Lower lobe of right lung (tissue), 2 donors: ENCODE measurements around the gene GNL2. TPM values are rescaled to one million over a fixed set of nuclear protein-coding genes. Genes with fewer than 3 reads are reported as not detected.

ENCODE experiments used
- ATAC-seq, 2 donors: fragments of 200-7000 bp; cut with Tn5 transposase; one replicate each; pipeline ENCODE4 v1.9.1; 2020 to 2022; ENCODE audit warnings: mild to moderate bottlenecking in 2 of 2, moderate library complexity in 2 of 2
- DNase-seq: peaks from one replicate; pipeline ENCODE4 v3.0.0-alpha.2; 2020
- H3K27ac ChIP-seq: fragments of 200-600 bp; one replicate; pipeline ENCODE4 v1.8.0; 2022
- H3K27me3 ChIP-seq: fragments of 200-600 bp; one replicate; pipeline ENCODE4 v1.8.0; 2022; ENCODE audit warnings: low read depth
- H3K36me3 ChIP-seq: fragments of 200-600 bp; one replicate; pipeline ENCODE4 v1.8.0; 2022; ENCODE audit warnings: mild to moderate bottlenecking
- H3K4me1 ChIP-seq: fragments of 200-600 bp; one replicate; pipeline ENCODE4 v1.8.0; 2022
- H3K4me3 ChIP-seq: fragments of 200-600 bp; one replicate; pipeline ENCODE4 v1.8.0; 2022; ENCODE audit warnings: mild to moderate bottlenecking
- H3K9me3 ChIP-seq: fragments of 200-600 bp; one replicate; pipeline ENCODE4 v1.8.0; 2022
- CTCF ChIP-seq: fragments of 200-600 bp; IDR thresholded peaks from one replicate; pipeline ENCODE4 v1.8.0; 2022; ENCODE audit warnings: antibody characterized with exemption, mild to moderate bottlenecking
- intact Hi-C: fragments of 100-400 bp; cut with DNase I; formaldehyde crosslinking; loops from one replicate; pipeline ENCODE4 v1.11.0; 2022
- total RNA-seq: library from RNA; stranded (reverse); fragmentation: NEBNext Ultra II Directional; extraction: Animal tissue kit (Norgen Biotek cat#: 25700); gene quantifications from one replicate; pipeline ENCODE4 v1.2.1, GENCODE V29; 2021
- donor health status: DM: no; HTN: yes; CAD: no; lungs with severe emphysema.

GNL2 gene
- total RNA-seq, 1 donor from 2014 or later = 37.5 TPM

GRCh38 chr1:37629008-37629407 lies 33.3 kb upstream of the GNL2 start:
- no peaks in the 10 kb centered on the region for H3K9me3 ChIP-seq
- no peak for DNase-seq
- H3K27ac ChIP-seq = no peak overlapping the region
- intact Hi-C loops = no loop called here
- no peak for TF ChIP-seq CTCF
- ATAC-seq = no peak
- H3K36me3 ChIP-seq = no peaks in the 10 kb centered on the region
- H3K27me3 ChIP-seq = peaks cover 51% of the 10 kb centered on the region
- no peak overlapping the region for H3K4me3 ChIP-seq
- no peaks in the 10 kb centered on the region for H3K4me1 ChIP-seq

GRCh38 chr1:37628026-37628556 lies 32.4 kb upstream of the GNL2 start:
- no peak for DNase-seq
- no peak overlapping the region for H3K4me3 ChIP-seq
- TF ChIP-seq CTCF = no peak
- H3K4me1 ChIP-seq = no peaks in the 10 kb centered on the region
- no peaks in the 10 kb centered on the region for H3K9me3 ChIP-seq
- peaks cover 42% of the 10 kb centered on the region for H3K27me3 ChIP-seq
- no peak for ATAC-seq
- intact Hi-C loops = no loop called here
- no peak overlapping the region for H3K27ac ChIP-seq
- H3K36me3 ChIP-seq = no peaks in the 10 kb centered on the region

- Histone ChIP-seq H3K9me3 (no peaks in the 10 kb centered on the region), H3K4me3 (no peak overlapping the region), H3K4me1 (no peaks in the 10 kb centered on the region), H3K27me3 (peaks cover 33% of the 10 kb centered on the region), H3K27ac (no peak overlapping the region), H3K36me3 (no peaks in the 10 kb centered on the region)
- TF ChIP-seq CTCF = no peak
- ATAC-seq = no peak
- DNase-seq = no peak
- intact Hi-C loops = no loop called here
Measured at GRCh38 chr1:37622131-37622530, 26.4 kb upstream of the GNL2 start.

GRCh38 chr1:37621326-37621870 lies 25.7 kb upstream of the GNL2 start:
- ATAC-seq (no peak), DNase-seq (no peak)
- Histone ChIP-seq H3K27me3 (peaks cover 33% of the 10 kb centered on the region), H3K36me3 (no peaks in the 10 kb centered on the region), H3K4me1 (no peaks in the 10 kb centered on the region), H3K9me3 (no peaks in the 10 kb centered on the region), H3K27ac (no peak overlapping the region), H3K4me3 (no peak overlapping the region)
- intact Hi-C loops = no loop called here
- no peak for TF ChIP-seq CTCF

GRCh38 chr1:37620707-37621106 lies 25.0 kb upstream of the GNL2 start:
- no peaks in the 10 kb centered on the region for H3K36me3 ChIP-seq
- ATAC-seq (no peak), DNase-seq (no peak)
- peaks cover 33% of the 10 kb centered on the region for H3K27me3 ChIP-seq
- no peak for TF ChIP-seq CTCF
- intact Hi-C loops = no loop called here
- H3K9me3 ChIP-seq = no peaks in the 10 kb centered on the region
- no peak overlapping the region for H3K27ac ChIP-seq
- H3K4me1 ChIP-seq = no peaks in the 10 kb centered on the region
- no peak overlapping the region for H3K4me3 ChIP-seq
